ENCODE results near the gene LAMA2.
A peak's percentile ranks its signal among the peaks of the same experiment; 100 is the strongest.

Gene LAMA2

DNA sequence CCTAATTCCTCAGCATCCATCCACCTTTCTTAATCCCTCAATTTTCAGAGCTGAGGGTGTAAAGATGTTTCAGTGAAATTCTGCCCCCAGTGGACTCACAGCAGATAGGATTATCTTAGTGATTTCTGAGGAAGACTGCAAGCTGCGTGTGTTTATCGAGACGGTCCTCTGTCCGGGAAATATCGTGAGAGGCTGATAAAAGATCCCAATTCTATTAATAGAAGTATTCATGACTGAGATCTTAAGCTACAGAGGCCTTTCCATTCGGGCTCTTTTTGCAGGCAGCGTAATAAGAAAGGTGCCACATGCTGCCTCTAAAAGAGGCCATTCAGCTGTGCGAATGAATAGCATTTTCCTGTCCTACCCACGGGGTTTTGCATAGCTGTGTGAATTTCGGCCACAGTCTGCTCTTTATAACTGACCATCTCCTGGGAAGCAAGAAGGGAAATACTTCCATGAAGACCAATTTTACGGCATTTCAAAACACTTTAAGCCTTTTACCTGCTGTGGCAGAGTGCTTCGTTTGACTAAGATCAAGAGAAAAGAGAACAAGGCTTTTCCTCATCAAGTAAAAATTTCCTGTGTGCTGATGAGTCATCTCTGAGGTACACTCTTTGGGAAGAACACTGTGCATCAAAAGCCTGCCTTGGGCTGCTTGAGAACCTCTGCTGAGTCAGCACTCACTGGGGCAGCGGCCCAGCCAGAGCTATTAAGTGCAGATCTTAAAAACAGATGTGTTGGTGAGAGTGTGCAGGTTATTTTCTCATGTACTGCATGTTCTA lies 618.2 kb downstream of the LAMA2 start:
- TF ChIP-seq, protein P1, sequence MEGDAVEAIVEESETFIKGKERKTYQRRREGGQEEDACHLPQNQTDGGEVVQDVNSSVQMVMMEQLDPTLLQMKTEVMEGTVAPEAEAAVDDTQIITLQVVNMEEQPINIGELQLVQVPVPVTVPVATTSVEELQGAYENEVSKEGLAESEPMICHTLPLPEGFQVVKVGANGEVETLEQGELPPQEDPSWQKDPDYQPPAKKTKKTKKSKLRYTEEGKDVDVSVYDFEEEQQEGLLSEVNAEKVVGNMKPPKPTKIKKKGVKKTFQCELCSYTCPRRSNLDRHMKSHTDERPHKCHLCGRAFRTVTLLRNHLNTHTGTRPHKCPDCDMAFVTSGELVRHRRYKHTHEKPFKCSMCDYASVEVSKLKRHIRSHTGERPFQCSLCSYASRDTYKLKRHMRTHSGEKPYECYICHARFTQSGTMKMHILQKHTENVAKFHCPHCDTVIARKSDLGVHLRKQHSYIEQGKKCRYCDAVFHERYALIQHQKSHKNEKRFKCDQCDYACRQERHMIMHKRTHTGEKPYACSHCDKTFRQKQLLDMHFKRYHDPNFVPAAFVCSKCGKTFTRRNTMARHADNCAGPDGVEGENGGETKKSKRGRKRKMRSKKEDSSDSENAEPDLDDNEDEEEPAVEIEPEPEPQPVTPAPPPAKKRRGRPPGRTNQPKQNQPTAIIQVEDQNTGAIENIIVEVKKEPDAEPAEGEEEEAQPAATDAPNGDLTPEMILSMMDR (IDR thresholded peaks at IDR 0.05), result no peak
- H3K4me3 ChIP-seq, result no peak overlapping the region
- peak overlapping the region in 1 of 2 donors; percentile 57 for H3K27ac ChIP-seq
- no peak for DNase-seq (ENCODE audit: low spot score)

DNA sequence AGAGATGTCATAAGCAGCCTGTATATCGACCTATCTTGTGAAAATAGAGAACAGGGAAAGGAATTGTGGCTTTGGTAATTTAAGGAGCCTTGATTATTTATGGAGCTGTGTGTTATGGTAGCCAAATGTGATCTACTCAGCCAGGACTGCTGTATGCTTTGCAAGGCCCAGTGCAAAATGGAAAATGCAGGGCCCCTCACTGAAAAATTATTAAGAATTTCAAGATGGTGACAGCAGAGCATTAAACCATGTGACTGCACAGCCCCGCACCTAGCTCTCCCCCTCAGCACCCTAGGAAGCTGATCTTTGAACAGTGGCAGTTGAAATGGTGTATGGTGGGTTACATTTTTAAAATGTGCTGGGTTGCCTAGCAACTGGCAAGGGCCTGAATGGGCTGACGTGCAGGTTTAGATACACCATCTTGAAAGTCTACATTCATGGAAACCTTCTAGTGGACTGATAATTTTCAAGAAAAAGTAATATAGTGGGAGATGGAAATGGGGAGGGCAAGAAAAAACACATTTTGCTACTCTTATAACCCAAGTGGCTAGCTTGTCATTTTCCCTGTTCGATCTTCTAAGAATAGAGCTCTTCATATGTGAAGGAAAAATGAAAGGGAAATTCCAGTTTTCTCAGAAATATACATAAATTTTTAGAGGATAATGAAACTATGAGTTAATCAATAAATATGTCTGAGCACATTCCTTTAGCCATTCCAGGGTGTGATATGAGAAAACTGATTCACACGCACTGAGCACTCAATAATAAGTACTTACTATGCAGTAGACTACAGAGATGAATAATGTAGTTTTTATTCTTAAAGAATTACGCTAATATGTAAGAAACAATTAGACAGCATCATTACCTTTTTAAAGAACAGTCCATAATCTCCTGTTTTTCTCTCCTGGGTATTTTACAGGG lies 619.1 kb downstream of the LAMA2 start:
- DNase-seq (ENCODE audit: low spot score), result no peak
- Histone ChIP-seq H3K27ac (peak overlapping the region in 1 of 2 donors; percentile 2), H3K4me3 (no peak overlapping the region)
- TF ChIP-seq, protein P1 (IDR thresholded peaks at IDR 0.05), result no peak

DNA sequence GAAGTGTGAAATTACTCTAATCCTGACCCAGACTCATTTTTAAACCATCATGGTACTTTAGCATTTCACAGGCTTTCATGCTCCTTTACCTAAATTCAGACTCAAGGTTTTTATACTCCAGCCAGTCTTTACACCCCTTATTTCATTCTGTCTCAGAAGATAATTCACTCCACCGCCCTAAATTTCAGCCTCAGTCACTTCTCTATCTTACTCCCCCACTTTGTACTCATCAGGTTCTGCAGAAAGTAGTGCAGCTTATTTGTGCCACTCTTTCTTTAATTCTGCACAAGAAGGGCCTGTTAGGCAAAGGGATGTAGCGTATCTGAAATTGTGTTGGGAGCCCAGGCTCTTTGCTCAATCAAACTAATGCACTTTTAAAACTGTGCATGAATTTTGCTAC lies 621.5 kb downstream of the LAMA2 start:
- TF ChIP-seq, protein P1 (IDR thresholded peaks at IDR 0.05), result no peak
- Histone ChIP-seq H3K4me3 (no peak overlapping the region), H3K27ac (no peak overlapping the region)
- no peak for DNase-seq (ENCODE audit: low spot score)

DNA sequence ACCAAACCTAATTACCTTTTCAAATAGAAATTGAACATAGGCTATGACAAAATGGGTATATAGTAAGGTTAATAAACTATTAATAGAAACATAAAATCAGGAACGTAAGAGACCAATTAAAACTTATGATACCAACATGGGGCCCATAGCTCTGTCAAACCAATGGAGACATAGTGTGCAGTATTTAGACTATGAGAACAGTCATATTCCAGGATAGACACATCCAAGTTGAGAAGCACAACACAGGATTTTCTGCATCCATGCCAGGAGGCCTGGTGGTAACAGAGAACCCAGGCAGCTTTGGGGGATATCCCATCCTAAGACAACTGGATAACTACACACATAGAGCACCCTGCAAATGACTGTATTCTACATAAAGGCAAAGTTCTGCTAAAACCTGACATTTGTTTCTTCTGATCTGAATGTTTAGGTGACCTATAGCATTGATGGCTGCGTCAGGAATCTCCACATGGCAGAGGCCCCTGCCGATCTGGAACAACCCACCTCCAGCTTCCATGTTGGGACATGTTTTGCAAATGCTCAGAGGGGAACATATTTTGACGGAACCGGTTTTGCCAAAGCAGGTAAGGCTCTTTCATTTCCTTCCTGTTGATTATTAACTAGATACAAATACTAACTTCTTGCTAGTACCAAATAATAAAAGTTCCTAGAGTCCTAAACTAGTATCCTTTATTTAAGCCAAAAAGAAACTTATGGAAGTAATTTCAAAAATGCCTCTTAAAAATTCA lies 624.3 kb downstream of the LAMA2 start:
- DNase-seq (ENCODE audit: low spot score), result no peak
- Histone ChIP-seq H3K27ac (no peak overlapping the region), H3K4me3 (no peak overlapping the region)
- TF ChIP-seq, protein P1 (IDR thresholded peaks at IDR 0.05), result no peak

DNA sequence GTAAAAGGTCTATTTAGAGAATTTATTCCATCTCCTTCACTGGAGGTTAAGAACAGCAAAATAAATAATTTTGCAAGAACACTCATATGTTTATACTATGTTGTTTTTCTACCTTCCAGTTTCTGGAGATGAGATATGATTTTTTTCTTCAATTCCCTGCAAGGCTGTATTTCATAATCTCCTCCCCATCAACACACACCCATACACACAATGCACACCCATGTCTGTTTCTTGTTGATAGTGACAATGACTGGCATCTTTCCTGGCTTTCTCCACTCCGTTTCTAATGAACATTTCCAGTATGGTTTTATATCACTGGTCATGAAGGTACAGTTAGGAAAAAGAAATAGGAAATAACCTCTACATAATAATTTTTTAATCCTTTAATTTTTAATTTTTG lies 624.9 kb downstream of the LAMA2 start:
- no peak overlapping the region for H3K4me3 ChIP-seq
- no peak overlapping the region for H3K27ac ChIP-seq
- no peak for DNase-seq (ENCODE audit: low spot score)
- TF ChIP-seq, protein P1 (IDR thresholded peaks at IDR 0.05), result no peak

DNA sequence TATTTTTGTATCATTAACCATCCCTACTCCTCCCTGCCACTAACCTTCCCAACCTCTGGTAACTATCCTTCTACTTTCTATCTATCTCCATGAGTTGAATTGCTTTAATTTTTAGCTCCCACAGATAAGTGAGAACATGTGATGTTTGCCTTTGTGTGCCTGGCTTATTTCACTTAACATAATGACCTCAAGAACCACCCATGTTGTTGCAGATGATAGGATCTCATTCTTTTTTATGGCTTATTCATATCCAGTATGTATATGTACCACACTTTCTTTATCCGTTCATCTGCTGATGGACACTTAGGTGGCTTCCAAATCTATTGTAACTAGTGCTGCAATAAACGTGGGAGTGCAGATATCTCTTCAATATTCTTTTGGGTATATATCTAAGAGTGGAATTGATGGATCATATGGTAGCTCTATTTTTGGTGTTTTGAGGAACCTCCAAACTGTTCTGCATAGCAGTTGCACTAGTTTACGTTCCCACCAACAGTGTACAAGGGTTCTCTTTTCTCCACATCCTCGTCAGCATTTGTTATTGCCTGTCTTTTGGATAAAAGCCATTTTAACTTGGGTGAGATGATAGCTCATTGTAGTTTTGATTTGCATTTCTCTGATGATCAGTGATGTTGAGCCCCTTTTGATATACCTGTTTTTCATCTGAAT lies 625.7 kb downstream of the LAMA2 start:
- TF ChIP-seq, protein P1 (IDR thresholded peaks at IDR 0.05), result no peak
- Histone ChIP-seq H3K4me3 (no peak overlapping the region), H3K27ac (peak overlapping the region in 1 of 2 donors; percentile 8)
- no peak for DNase-seq (ENCODE audit: low spot score)

Data from coronary artery (tissue), 2 donors.